Activated T-helper 17 cell treated with anti-CD3 and anti-CD28 coated beads, Interleukin-2, amount 50 U/mL, for 72 hours (primary cell): Measurements from ENCODE around the gene FKBP5. TPM values are rescaled to one million over a fixed set of nuclear protein-coding genes. Genes with fewer than 3 reads are reported as not detected.

Experiments used
- ATAC-seq: fragments of 150-1000 bp; cut with Tn5 transposase; replicated peaks from 2 replicates; pipeline ENCODE4 v1.10.0; 2021; ENCODE audit warnings: mild to moderate bottlenecking, moderate library complexity
- H3K27ac Mint-ChIP-seq: one replicate; pipeline ENCODE4 v1.8.0; 2022; ENCODE audit warnings: mixed read lengths
- H3K27me3 Mint-ChIP-seq: one replicate; pipeline ENCODE4 v1.8.0; 2022; ENCODE audit warnings: mixed read lengths
- H3K36me3 Mint-ChIP-seq: one replicate; pipeline ENCODE4 v1.8.0; 2022; ENCODE audit warnings: low read depth, mild to moderate bottlenecking, mixed read lengths
- H3K4me1 Mint-ChIP-seq: one replicate; pipeline ENCODE4 v1.8.0; 2022; ENCODE audit warnings: mixed read lengths
- H3K4me3 Mint-ChIP-seq: one replicate; pipeline ENCODE4 v1.8.0; 2022; ENCODE audit warnings: mild to moderate bottlenecking, mixed read lengths
- H3K9me3 Mint-ChIP-seq: one replicate; pipeline ENCODE4 v1.8.0; 2022; ENCODE audit warnings: mixed read lengths
- total RNA-seq, 2 donors: library from RNA; stranded (reverse); gene quantifications; one replicate each; pipeline ENCODE4 v1.2.3, GENCODE V29; 2022

The FKBP5 gene
- total RNA-seq, 2 donors from 2014 or later: 39.9 to 101 TPM

DNA sequence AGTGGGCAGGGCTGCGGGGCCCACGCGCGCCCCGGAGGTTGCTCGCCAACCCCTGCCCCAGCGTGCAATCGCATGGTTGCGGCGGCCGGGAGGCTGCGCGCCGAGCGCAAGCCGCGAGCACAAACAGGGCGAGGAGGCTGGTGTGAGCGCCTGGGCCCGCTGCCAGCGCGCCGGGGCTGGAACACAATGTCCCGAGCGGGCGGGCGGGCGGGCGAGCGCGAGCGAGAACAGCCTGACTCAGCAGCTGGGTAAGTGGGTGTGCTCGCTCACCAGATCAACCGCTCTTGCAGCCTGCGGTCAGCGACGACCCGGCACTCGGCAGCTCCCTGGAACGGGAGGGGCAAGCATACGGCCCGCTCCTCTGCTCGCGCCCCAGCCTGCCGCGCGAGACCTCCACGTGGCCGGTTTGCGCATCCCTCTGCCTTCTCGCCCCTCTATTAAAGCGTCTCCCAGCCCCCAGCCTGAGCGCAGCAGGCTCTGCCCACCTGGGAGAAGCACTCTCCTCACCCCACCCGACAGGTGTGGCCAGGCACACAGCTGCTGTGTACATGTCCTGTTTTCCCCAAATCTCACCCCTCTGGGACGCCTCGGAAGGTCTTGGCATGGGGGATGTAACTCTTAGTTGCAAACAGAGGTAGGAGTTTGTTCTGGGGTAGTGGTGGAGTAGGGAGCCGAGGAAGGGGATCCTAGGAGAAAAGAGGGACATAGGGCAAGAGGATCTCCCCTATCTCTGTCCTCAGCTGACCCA lies 39.4 kb upstream of the FKBP5 start:
- Mint-ChIP-seq H3K4me1 (peaks cover 45% of the 10 kb centered on the region), H3K9me3 (no peaks in the 10 kb centered on the region), H3K27me3 (no peaks in the 10 kb centered on the region), H3K36me3 (no peaks in the 10 kb centered on the region), H3K27ac (peak overlapping the region; percentile 64), H3K4me3 (peak overlapping the region; percentile 71)
- peak; percentile 58 for ATAC-seq

- Mint-ChIP-seq H3K27me3 (no peaks in the 10 kb centered on the region), H3K36me3 (no peaks in the 10 kb centered on the region), H3K9me3 (no peaks in the 10 kb centered on the region), H3K4me3 (peak overlapping the region; percentile 71), H3K4me1 (peaks cover 42% of the 10 kb centered on the region), H3K27ac (peak overlapping the region; percentile 67)
- ATAC-seq: peak; percentile 22
Measured at GRCh38 chr6:35727231-35727934, 38.7 kb upstream of the FKBP5 start.

GRCh38 chr6:35725721-35726438 lies 37.2 kb upstream of the FKBP5 start:
- Mint-ChIP-seq H3K36me3 (no peaks in the 10 kb centered on the region), H3K9me3 (no peaks in the 10 kb centered on the region), H3K27ac (peak overlapping the region; percentile 67), H3K27me3 (no peaks in the 10 kb centered on the region), H3K4me3 (peak overlapping the region; percentile 71), H3K4me1 (peaks cover 42% of the 10 kb centered on the region)
- ATAC-seq: peak; percentile 25

- Mint-ChIP-seq H3K4me3 (peak overlapping the region; percentile 71), H3K27ac (peak overlapping the region; percentile 67), H3K36me3 (no peaks in the 10 kb centered on the region), H3K9me3 (no peaks in the 10 kb centered on the region), H3K4me1 (peaks cover 48% of the 10 kb centered on the region), H3K27me3 (no peaks in the 10 kb centered on the region)
- ATAC-seq: no peak
Measured at GRCh38 chr6:35725081-35725708, 36.5 kb upstream of the FKBP5 start.

DNA sequence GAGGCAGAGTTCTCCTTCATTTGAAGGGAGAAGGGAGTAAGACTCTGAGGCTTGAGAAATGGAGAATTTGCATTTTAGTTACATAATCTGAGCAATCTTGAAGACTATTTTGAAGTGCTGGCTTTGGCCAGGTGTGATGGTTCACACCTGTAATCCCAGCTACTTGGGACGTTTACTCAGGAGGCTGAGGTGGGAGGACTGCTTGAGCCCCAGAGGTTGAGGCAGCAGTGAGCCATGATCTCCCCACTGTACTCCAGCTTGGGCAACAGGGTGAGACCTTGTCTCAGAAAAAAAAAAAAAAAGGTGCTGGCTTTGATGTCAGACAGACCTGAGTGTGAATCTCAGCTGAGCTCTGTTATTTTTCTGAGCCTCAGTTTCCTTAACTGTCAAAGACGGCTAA lies 35.8 kb upstream of the FKBP5 start:
- Mint-ChIP-seq H3K4me3 (no peak overlapping the region), H3K27ac (no peak overlapping the region), H3K9me3 (no peaks in the 10 kb centered on the region), H3K27me3 (no peaks in the 10 kb centered on the region), H3K36me3 (no peaks in the 10 kb centered on the region), H3K4me1 (peaks cover 49% of the 10 kb centered on the region)
- no peak for ATAC-seq

DNA sequence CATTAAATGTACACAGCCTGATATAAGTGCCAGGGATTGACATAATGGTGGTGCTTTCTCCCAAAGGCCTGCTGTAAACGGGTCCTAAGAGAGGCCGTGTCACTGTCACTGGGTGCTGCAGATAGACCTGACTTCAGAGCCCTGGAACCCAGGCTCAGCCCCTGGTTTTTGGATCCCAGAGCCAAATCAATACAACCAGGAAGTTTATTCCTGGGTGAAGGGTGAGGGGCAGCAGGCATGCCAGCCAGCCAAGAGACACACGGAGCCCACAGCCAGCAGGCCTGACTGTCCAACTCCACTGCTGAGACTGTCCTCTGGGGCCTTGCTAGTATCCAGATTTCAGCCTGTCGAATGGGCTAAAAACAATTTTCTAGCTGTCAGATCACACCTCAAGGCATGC lies 35.3 kb upstream of the FKBP5 start:
- no peak for ATAC-seq
- Mint-ChIP-seq H3K36me3 (no peaks in the 10 kb centered on the region), H3K27ac (no peak overlapping the region), H3K4me1 (peaks cover 48% of the 10 kb centered on the region), H3K4me3 (no peak overlapping the region), H3K27me3 (no peaks in the 10 kb centered on the region), H3K9me3 (no peaks in the 10 kb centered on the region)

GRCh38 chr6:35723587-35723986 lies 34.9 kb upstream of the FKBP5 start:
- no peaks in the 10 kb centered on the region for H3K9me3 Mint-ChIP-seq
- no peak overlapping the region for H3K27ac Mint-ChIP-seq
- no peaks in the 10 kb centered on the region for H3K36me3 Mint-ChIP-seq
- no peak overlapping the region for H3K4me3 Mint-ChIP-seq
- H3K27me3 Mint-ChIP-seq: no peaks in the 10 kb centered on the region
- peaks cover 50% of the 10 kb centered on the region for H3K4me1 Mint-ChIP-seq
- no peak for ATAC-seq

- Mint-ChIP-seq H3K27ac (no peak overlapping the region), H3K27me3 (no peaks in the 10 kb centered on the region), H3K4me3 (no peak overlapping the region), H3K9me3 (no peaks in the 10 kb centered on the region), H3K4me1 (peaks cover 57% of the 10 kb centered on the region), H3K36me3 (no peaks in the 10 kb centered on the region)
- no peak for ATAC-seq
Measured at GRCh38 chr6:35722121-35722761, 33.5 kb upstream of the FKBP5 start.

DNA sequence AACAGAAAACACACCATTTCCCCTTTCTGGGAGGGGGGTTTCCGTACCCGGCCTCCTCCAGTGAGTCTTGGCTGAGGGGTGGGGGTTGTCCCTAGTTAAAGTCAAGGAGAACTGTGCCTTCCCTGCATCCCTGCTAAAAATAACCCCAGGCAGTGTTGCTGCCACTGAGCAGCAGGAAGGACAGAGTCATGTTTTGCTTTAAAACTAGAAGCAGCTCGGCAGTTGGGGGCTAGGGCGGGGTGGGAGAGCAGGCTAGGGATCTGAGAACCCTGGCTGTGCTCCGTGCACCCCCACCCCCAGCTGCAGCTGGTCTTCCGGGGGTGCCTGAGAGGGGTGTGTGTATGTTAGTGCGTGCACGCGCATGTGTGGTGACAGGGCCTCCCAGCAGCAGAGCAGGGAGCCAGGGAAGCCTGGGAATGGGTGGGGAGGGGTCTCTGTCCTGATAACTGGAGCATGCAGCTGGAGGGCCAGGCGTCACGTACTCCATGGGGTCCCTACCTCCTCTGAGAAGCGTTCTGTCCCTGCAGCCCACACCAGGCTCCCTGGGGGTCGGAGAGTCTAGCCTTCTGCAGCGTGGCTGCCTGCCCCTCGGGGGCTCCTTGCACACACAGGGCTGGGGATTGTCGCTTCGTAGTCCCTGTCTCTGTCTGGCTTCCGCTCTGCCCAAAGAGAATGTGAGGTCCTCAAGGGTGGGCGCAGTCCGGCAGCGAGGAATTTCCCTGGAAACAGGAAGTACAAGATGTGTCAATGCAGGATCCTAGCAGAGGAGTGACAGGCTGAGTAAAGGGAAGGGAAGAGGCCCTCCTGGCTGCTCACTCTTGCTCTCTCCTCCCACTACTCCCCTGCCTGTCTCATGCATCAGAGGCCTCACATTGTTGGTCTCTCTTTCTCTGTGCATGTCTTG lies 31.4 kb upstream of the FKBP5 start:
- Mint-ChIP-seq H3K27ac (peak overlapping the region; percentile 87), H3K4me1 (peaks cover 38% of the 10 kb centered on the region), H3K9me3 (no peaks in the 10 kb centered on the region), H3K36me3 (no peaks in the 10 kb centered on the region), H3K27me3 (no peaks in the 10 kb centered on the region), H3K4me3 (peak overlapping the region; percentile 73)
- ATAC-seq: peak; percentile 66

DNA sequence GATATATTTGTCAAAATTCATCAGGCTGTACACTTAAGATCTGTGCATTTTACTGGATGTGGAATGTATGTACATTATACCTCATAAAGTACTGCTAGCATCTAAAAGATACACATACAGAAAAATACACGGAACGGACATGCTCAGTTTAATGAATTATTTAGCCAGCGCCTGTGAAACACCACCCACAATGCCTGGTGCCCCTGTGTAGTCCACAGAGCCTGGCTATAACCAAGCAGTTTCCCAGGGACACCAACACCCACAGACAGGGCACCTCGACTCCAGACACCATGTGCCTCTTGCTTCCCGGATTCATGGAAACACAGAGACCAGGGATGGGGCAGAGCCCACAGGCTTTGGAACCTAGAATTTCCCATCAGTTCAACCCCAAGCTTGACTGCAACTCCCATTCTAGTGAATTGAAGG lies 30.7 kb upstream of the FKBP5 start:
- Mint-ChIP-seq H3K4me3 (peak overlapping the region; percentile 73), H3K36me3 (no peaks in the 10 kb centered on the region), H3K4me1 (peaks cover 34% of the 10 kb centered on the region), H3K27me3 (no peaks in the 10 kb centered on the region), H3K9me3 (no peaks in the 10 kb centered on the region), H3K27ac (peak overlapping the region; percentile 87)
- peak; percentile 31 for ATAC-seq

DNA sequence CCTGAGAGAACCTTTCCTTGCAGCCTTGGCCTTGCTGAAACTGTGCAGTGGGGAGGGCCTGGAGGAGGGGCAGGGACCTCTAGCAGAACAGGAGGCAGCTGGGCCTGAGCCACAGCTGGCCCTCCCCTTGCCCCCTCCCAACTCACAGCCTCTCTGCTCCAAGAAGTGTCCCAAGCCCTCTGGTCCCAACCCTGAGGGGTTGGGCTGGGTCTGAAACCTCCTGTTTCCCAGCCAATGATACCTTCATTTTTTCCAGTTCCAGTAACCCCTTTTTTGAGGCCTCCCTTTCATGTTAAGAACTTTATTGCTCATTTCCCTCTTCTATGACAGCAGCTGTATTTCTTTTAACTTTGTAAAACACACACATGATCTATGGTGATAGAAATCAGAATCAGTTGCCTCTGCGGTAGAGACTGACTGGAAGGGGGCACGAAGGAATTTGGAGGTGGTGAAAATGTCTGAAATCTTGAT lies 30.2 kb upstream of the FKBP5 start:
- ATAC-seq: peak; percentile 81
- H3K4me1 Mint-ChIP-seq: peaks cover 34% of the 10 kb centered on the region
- no peaks in the 10 kb centered on the region for H3K27me3 Mint-ChIP-seq
- H3K27ac Mint-ChIP-seq: peak overlapping the region; percentile 87
- peak overlapping the region; percentile 73 for H3K4me3 Mint-ChIP-seq
- H3K36me3 Mint-ChIP-seq: no peaks in the 10 kb centered on the region
- no peaks in the 10 kb centered on the region for H3K9me3 Mint-ChIP-seq

DNA sequence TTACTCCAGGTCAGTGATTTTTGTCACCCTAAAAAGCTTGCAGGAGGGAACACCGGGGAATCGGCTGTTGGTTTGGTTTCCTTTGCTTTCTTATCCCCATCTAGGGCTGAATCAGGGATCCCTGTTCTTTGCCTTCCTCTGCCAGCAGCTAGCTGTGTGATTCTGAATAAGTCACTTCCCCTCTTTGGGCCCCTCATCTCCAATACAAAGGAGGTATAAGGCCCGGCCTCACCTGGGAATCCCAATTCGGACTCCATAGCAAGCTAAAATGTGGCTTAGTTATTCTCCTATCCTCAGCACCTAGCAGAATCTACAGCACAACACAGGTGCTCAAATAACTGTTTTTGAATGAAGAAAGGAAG lies 29.6 kb upstream of the FKBP5 start:
- ATAC-seq: no peak
- no peaks in the 10 kb centered on the region for H3K9me3 Mint-ChIP-seq
- peaks cover 34% of the 10 kb centered on the region for H3K4me1 Mint-ChIP-seq
- H3K36me3 Mint-ChIP-seq: no peaks in the 10 kb centered on the region
- H3K27me3 Mint-ChIP-seq: no peaks in the 10 kb centered on the region
- peak overlapping the region; percentile 87 for H3K27ac Mint-ChIP-seq
- peak overlapping the region; percentile 73 for H3K4me3 Mint-ChIP-seq
